GM18508 (cell line): ENCODE results near the gene PCDHB6.
"Not testable (repeated sequence)": the region's sequence is repeated elsewhere in the genome, so short reads cannot be mapped to it uniquely, and the experiment has no call there.

Experiments
- ATAC-seq: cut with Tn5 transposase; IDR thresholded peaks from one replicate; pipeline ENCODE4 v1.9.1; 2021; ENCODE audit warnings: moderate number of reproducible peaks; ENCODE audit not compliant: insufficient read depth, unreplicated experiment

PCDHB6 gene

DNA sequence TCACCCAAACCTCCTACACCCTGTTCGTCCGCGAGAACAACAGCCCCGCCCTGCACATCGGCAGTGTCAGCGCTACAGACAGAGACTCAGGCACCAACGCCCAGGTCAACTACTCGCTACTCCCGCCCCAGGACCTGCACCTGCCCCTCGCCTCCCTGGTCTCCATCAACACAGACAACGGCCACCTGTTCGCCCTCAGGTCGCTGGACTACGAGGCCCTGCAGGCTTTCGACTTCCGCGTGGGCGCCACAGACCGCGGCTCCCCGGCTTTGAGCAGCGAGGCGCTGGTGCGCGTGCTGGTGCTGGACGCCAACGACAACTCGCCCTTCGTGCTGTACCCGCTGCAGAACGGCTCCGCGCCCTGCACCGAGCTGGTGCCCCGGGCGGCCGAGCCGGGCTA is 51.3 kb downstream of the PCDHB6 start:
- ATAC-seq = not testable (repeated sequence)

DNA sequence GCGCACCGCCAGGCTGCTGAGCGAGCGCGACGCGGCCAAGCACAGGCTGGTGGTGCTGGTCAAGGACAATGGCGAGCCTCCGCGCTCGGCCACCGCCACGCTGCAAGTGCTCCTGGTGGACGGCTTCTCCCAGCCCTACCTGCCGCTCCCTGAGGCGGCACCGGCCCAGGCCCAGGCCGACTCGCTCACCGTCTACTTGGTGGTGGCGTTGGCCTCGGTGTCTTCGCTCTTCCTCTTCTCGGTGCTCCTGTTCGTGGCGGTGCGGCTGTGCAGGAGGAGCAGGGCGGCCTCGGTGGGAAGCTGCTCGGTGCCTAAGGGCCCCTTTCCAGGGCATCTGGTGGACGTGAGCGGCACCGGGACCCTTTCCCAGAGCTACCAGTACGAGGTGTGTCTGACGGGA is 51.8 kb downstream of the PCDHB6 start:
- not testable (repeated sequence) for ATAC-seq
